Parathyroid adenoma (tissue), 2 donors: ENCODE data around the gene ADGRF4.

ENCODE experiments used
- H2AFZ ChIP-seq: fragments of 300-600 bp; sonication (generic); one replicate; pipeline ENCODE4 v1.7.0; 2017; ENCODE audit warnings: antibody characterized with exemption, mild to moderate bottlenecking
- H3K27ac ChIP-seq: fragments of 300-600 bp; sonication (generic); one replicate; pipeline ENCODE4 v1.7.0; 2017
- H3K27me3 ChIP-seq: fragments of 300-600 bp; sonication (generic); one replicate; pipeline ENCODE4 v1.7.0; 2017; ENCODE audit warnings: low read length; ENCODE audit not compliant: control insufficient read depth, insufficient read depth
- H3K36me3 ChIP-seq: fragments of 300-600 bp; sonication (generic); one replicate; pipeline ENCODE4 v1.7.0; 2017; ENCODE audit warnings: low read length; ENCODE audit not compliant: control insufficient read depth, insufficient read depth
- H3K4me1 ChIP-seq: fragments of 300-600 bp; sonication (generic); one replicate; pipeline ENCODE4 v1.7.0; 2017; ENCODE audit warnings: control low read depth
- H3K4me2 ChIP-seq: fragments of 300-600 bp; sonication (generic); one replicate; pipeline ENCODE4 v1.7.0; 2017; ENCODE audit warnings: low read length
- H3K4me3 ChIP-seq: fragments of 300-600 bp; sonication (generic); one replicate; pipeline ENCODE4 v1.7.0; 2017; ENCODE audit warnings: low read depth, low read length
- H3K79me2 ChIP-seq: fragments of 300-600 bp; sonication (generic); one replicate; pipeline ENCODE4 v1.7.0; 2017; ENCODE audit warnings: control low read depth
- H3K9ac ChIP-seq: fragments of 300-600 bp; sonication (generic); one replicate; pipeline ENCODE4 v1.7.0; 2017; ENCODE audit warnings: mild to moderate bottlenecking
- H3K9me3 ChIP-seq: fragments of 300-600 bp; sonication (generic); one replicate; pipeline ENCODE4 v1.7.0; 2017; ENCODE audit warnings: low read length; ENCODE audit not compliant: control insufficient read depth
- CTCF ChIP-seq: fragments of 300-600 bp; sonication (generic); IDR thresholded peaks from one replicate; pipeline ENCODE4 v1.7.0; 2017; ENCODE audit warnings: antibody characterized with exemption, mild to moderate bottlenecking
- donor health status: primary hyperparathyroidism.

The ADGRF4 gene

GRCh38 chr6:47727391-47727790 is 29.0 kb downstream of the ADGRF4 start:
- Histone ChIP-seq H3K4me1 (no peaks in the 10 kb centered on the region), H3K27ac (no peak overlapping the region), H3K9me3 (no peaks in the 10 kb centered on the region), H2AFZ (no peak overlapping the region), H3K9ac (no peak overlapping the region), H3K27me3 (no peaks in the 10 kb centered on the region), H3K36me3 (no peaks in the 10 kb centered on the region), H3K4me2 (no peak overlapping the region), H3K4me3 (no peak overlapping the region), H3K79me2 (no peaks in the 10 kb centered on the region)
- TF ChIP-seq CTCF = no peak

DNA sequence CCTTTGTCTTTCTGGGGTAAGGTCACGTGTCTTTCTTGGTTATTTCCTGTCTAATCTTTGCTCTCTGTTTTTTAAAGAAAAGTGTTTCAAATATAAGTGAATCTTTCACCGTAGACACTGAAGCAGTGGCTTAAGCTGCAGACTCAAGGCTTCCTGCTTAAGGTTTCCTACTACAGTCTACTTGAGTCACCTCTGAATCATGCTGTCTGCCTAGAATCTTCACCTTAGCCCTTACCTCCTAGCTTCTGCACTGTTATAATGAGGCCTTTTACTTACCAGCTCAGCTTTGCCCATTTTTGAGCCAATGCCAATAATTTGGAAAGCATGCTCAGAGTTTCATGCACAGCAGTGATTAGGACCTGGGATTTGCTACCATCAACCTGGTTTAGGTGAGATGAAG is 30.6 kb downstream of the ADGRF4 start:
- H3K27ac ChIP-seq = no peak overlapping the region
- no peaks in the 10 kb centered on the region for H3K36me3 ChIP-seq

DNA sequence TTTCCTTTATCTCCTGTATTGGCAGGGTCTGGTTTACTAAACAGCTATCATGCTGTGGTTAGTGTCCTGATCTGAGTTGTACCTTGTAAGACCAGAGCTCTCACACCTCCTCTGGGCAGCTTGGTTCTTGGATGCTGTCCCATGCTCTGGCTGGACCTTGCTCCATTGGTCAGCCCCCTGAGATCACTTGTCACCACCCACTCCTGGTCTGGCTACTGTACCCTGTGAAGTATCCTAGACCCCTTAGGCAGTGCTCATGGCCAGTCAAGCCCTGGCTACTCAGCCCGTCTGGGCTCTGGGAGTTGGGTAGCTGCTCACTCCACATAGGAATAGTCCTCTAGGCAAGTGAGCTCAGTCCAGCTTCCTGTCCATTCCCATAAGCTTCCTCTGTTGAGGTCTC is 31.1 kb downstream of the ADGRF4 start:
- Histone ChIP-seq H3K36me3 (no peaks in the 10 kb centered on the region), H3K27me3 (no peaks in the 10 kb centered on the region), H2AFZ (no peak overlapping the region), H3K4me3 (no peak overlapping the region), H3K9ac (no peak overlapping the region), H3K79me2 (no peaks in the 10 kb centered on the region), H3K9me3 (no peaks in the 10 kb centered on the region), H3K27ac (no peak overlapping the region), H3K4me2 (no peak overlapping the region), H3K4me1 (no peaks in the 10 kb centered on the region)
- TF ChIP-seq CTCF = no peak

More for the DNA sequence above, 30.6 kb downstream of the ADGRF4 start:
- no peak for TF ChIP-seq CTCF
- H3K4me2 ChIP-seq = no peak overlapping the region
- no peak overlapping the region for H3K9ac ChIP-seq
- H3K9me3 ChIP-seq = no peaks in the 10 kb centered on the region
- no peak overlapping the region for H2AFZ ChIP-seq
- H3K79me2 ChIP-seq = no peaks in the 10 kb centered on the region
- H3K4me1 ChIP-seq = no peaks in the 10 kb centered on the region
- H3K4me3 ChIP-seq = no peak overlapping the region
- no peaks in the 10 kb centered on the region for H3K27me3 ChIP-seq

DNA sequence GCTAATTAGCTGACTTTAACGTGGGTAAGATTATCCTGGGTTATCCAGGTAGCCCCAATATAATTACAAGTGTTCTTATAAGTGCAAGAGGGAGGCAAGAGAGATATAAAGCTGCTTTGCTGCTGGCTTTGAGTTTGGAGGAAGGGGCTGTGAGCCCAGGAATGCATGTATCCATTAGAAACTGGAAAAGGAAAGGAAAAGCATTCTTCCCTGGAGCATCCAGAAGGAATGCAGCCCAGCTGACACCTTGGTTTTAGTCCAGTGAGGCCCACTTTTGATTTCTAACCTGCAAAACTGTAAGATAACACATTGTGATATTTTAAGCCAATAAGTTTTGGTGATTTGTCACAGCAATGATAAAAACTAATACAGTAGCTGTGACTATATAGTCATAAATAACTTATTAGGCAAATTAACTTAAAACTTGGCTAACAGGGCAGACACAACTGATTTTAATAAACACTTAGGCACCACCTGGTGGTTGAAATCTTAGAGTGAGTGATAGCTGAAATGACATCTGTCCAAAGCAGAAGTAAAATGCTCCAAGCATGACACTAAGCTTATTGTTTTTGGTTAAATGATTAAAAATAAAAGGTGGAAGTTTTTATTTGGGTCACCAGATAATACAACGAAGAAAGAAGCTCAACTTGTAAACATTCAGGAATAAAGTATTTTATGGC is 35.6 kb downstream of the ADGRF4 start:
- Histone ChIP-seq H3K4me2 (no peak overlapping the region), H3K4me3 (no peak overlapping the region), H3K79me2 (no peaks in the 10 kb centered on the region), H3K36me3 (no peaks in the 10 kb centered on the region), H3K4me1 (no peaks in the 10 kb centered on the region), H3K9me3 (no peaks in the 10 kb centered on the region), H2AFZ (no peak overlapping the region), H3K9ac (no peak overlapping the region), H3K27ac (no peak overlapping the region), H3K27me3 (no peaks in the 10 kb centered on the region)
- peak; percentile 28 for TF ChIP-seq CTCF

- no peaks in the 10 kb centered on the region for H3K79me2 ChIP-seq
- H3K9me3 ChIP-seq = no peaks in the 10 kb centered on the region
- H3K27ac ChIP-seq = no peak overlapping the region
- no peaks in the 10 kb centered on the region for H3K27me3 ChIP-seq
- no peak overlapping the region for H3K4me2 ChIP-seq
- no peaks in the 10 kb centered on the region for H3K4me1 ChIP-seq
- no peak for TF ChIP-seq CTCF
- H2AFZ ChIP-seq = no peak overlapping the region
- no peak overlapping the region for H3K4me3 ChIP-seq
- no peaks in the 10 kb centered on the region for H3K36me3 ChIP-seq
- no peak overlapping the region for H3K9ac ChIP-seq
Measured at GRCh38 chr6:47734831-47735481, 36.6 kb downstream of the ADGRF4 start.
